Putamen (tissue), 1 donor: ENCODE measurements around the gene POLN.
"Not testable (repeated sequence)": the region's sequence is repeated elsewhere in the genome, so short reads cannot be mapped to it uniquely, and the experiment has no call there.

ENCODE experiments used
- DNase-seq: peaks from one replicate; pipeline ENCODE4 v3.0.0-alpha.2; 2016; ENCODE audit warnings: low spot score

Gene POLN

DNA sequence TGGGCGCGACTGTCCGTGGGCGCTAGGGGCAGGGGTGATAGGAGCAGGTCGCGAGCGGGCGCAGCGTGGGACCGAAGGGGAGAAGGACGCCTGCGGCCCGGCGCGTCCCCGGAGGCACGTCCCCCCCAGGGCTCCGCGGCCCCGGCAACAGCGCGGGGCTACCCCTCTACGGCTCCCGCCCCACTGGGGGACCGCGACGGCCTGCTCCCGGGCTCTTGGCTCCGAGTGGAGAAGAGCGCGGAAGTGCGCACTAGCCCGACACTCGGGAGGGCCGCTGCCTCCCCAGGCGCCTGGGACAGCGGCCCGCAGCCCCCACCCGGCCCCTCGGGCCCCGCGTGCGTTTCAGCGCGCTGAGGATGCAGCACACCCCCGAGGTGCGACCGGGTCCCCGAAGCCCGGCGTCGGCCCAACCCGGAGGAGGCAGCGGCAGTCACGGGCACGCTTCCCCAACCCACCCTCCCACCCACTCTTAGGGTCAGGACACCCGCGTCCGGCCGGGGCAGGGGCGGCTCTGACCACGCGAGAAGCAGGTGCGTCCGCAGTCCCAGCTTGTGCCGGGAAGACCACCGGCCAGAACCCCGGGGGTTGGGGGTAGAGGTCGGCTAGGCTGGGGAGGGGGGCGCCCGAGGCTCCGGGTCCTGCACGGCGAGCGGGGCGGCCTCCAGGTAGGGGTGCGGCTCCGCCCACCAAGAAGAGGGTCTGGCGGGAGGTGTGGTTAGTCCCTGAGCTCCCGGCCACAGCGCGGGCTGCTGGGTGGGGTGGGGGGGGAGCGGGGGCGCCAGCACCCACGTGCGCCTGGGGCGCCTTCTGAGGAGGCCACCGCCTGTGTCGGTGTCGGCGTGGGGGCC is 201.3 kb downstream of the POLN start:
- no peak for DNase-seq

DNA sequence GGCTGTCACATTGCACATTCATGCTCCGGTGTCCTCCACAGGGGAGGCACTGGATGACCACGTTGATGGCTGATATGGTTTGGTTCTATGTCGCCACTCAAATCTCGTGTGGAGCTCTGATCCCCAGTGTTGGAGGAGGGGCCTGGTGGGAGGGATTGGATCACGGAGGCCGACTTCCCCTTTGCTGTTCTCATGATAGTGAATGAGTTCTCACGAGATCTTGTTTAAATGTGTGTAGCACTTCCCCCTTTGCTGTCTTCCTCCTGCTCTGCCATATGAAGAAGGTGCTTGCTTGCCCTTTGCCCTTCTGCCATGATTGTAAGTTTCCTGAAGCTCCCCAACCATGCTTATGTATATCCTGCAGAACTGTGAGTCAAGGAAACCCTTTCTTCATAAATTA is 205.1 kb downstream of the POLN start:
- no peak for DNase-seq

DNA sequence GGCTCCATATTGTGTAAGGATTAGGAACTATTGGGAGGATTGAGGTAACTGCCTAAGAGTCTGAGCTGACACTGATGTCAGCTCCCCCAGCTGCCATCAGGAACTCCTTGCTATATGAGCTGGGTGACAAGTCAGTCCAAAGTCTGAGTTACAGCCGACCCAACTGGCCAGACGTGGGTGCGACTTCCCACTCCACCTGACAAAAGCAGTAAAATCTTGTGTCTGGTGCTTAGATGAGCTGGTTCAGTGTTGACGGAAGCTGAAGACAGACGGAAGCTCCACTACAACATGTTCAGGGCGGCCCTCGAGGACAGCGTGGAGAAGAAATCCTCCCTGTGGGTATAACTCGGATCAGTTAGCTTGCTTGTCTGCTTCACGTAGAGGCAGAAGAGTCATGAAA is 205.6 kb downstream of the POLN start:
- DNase-seq, result no peak

DNA sequence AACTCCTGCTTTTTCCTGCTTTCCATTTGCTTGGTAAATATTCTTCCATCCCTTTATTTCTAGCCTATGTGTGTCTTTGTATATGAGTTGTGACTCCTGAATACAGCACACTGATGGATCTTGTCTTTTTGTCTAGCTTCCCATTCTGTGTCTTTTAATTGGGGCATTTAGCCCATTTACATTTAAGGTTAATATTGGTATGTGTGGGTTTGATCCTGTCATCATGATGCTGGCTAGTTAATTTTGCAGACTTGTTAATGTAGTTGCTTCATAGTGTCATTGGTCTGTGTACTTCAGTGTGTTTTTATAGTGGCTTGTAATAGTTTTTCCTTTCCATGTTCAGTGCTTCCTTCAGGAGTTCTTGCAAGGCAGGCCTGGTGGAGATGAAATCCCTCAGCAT is 210.8 kb downstream of the POLN start:
- not testable (repeated sequence) for DNase-seq

DNA sequence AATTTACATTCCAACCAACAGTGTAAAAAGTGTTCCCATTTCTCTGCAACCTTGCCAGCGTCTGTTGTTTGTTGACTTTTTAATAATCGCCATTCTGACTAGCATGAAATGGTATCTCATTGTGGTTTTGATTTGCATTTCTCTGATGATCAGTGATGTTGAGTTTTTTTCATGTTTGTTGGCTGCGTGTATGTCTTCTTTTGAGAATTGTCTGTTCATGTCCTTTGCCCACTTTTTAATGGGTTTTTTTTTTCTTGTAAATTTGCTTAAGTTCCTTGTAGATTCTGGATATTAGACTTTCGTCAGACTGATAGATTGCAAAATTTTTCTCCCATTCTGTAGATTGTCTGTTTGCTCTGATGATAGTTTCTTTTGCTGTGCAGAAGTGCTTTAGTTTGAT is 214.8 kb downstream of the POLN start:
- not testable (repeated sequence) for DNase-seq

DNA sequence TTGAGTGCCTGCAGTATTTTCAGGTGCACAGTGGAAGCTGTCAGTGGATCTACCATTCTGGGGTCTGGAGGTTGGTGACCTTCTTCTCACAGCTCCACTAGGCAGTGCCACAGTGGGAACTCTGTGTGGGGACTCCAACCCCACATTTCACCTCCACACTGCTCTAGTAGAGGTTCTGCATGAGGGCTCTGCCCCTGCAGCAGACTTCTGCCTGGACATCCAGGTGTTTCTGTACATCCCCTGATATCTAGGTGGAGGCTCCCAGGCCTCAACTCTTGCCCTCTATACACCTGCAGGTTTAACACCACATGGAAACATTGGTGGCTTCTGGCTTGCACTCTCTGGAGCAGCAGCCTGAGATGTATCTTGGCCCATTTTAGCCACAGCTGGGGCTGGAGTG is 216.1 kb downstream of the POLN start:
- DNase-seq, result no peak

DNA sequence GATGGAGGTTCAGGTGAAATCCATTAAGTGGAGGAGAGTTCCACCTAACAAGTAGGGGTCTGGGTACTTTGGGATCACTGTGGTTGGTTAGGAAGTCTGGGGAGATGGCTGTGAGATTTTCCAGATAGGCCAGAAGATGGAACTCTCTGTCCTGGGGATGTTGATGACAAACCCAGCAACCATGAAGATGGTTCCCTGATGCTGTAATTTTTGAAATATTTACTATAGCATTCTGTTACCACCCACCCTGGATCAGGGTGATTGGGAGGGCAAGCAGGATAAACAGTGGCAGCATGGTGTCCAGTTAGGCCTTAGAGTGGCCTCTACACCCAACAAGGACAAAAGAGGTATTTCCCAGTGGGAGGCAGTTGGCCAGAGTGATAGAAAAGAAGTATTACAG is 217.2 kb downstream of the POLN start:
- no peak for DNase-seq
